ENCODE data around the gene TENM3. TPM values are rescaled to one million over a fixed set of nuclear protein-coding genes. Genes with fewer than 3 reads are reported as not detected.

Gene TENM3
- total RNA-seq, 2 experiments from 2014 or later = not detected

DNA sequence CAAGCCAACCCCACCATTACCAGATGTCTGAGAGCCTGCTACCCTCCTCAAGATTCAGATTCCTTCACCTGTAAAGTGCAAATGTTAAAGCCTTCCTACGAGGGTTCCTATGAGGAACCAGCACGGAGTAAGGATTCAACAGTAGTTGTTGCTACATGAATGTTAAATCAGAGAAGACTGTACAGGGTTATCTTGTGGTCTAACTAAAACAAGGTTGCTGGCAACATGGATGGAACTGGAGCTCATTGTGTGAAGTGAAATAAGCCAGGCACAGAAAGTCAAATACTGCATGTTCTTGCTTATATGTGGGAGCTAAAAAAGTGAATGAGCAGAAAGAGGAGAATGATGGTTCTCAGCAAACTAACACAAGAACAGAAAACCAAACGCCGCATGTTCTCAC is 435.4 kb downstream of the TENM3 start:
- intact Hi-C loops (cut with DNase I, micrococcal nuclease) = no loop called here
- ChIA-PET CTCF (no interaction called here), POLR2A (no interaction called here)
- ATAC-seq (ENCODE audit: poor library complexity) = no peak
- no peaks in the 10 kb centered on the region for H3K4me1 ChIP-seq (ENCODE audit: insufficient read depth, low read length)
- H3K27ac Mint-ChIP-seq = no peak overlapping the region
- H3K4me3 ChIP-seq (ENCODE audit: low read length) = no peak overlapping the region
- no peaks in the 10 kb centered on the region for H3K4me1 Mint-ChIP-seq (ENCODE audit: low read depth)
- H3K9me3 Mint-ChIP-seq = no peaks in the 10 kb centered on the region
- peaks cover 9% of the 10 kb centered on the region for H3K27me3 Mint-ChIP-seq
- peaks cover 0 to 3% of the 10 kb centered on the region in 2 experiments for H3K27me3 ChIP-seq (ENCODE audit: control insufficient read depth in 1 of 2, insufficient read depth in 2 of 2, low read length in 2 of 2)
- H3K36me3 ChIP-seq (ENCODE audit: insufficient read depth, low read length) = no peaks in the 10 kb centered on the region
- H3K36me3 Mint-ChIP-seq (ENCODE audit: low read depth) = no peaks in the 10 kb centered on the region
- DNase-seq = no peak
- TF ChIP-seq, protein P1, sequence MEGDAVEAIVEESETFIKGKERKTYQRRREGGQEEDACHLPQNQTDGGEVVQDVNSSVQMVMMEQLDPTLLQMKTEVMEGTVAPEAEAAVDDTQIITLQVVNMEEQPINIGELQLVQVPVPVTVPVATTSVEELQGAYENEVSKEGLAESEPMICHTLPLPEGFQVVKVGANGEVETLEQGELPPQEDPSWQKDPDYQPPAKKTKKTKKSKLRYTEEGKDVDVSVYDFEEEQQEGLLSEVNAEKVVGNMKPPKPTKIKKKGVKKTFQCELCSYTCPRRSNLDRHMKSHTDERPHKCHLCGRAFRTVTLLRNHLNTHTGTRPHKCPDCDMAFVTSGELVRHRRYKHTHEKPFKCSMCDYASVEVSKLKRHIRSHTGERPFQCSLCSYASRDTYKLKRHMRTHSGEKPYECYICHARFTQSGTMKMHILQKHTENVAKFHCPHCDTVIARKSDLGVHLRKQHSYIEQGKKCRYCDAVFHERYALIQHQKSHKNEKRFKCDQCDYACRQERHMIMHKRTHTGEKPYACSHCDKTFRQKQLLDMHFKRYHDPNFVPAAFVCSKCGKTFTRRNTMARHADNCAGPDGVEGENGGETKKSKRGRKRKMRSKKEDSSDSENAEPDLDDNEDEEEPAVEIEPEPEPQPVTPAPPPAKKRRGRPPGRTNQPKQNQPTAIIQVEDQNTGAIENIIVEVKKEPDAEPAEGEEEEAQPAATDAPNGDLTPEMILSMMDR (IDR thresholded peaks at IDR 0.05) = no peak
- no peaks in the 10 kb centered on the region for H3K9me3 ChIP-seq (ENCODE audit: control insufficient read depth in 1 of 2, insufficient read depth in 1 of 2, low read length in 2 of 2)
- no peak overlapping the region for H3K27ac ChIP-seq (ENCODE audit: low read depth in 1 of 2, low read length in 2 of 2)
- no peak overlapping the region for H3K4me3 Mint-ChIP-seq

DNA sequence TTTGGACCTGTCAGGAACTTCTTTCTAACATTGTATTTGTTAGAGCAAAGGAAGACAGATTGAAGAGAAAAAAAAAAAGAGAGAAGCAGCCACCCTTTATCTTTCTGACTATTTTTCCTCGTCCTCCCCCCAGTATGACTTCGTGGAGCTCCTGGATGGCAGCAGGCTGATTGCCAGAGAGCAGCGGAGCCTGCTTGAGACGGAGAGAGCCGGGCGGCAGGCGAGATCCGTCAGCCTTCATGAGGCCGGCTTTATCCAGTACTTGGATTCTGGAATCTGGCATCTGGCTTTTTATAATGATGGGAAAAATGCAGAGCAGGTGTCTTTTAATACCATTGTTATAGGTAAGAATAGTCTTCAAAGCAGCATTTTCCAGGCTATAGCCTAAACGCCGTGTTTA is 436.3 kb downstream of the TENM3 start:
- Mint-ChIP-seq H3K27ac (no peak overlapping the region), H3K4me1 (ENCODE audit: low read depth) (no peaks in the 10 kb centered on the region), H3K27me3 (peaks cover 9% of the 10 kb centered on the region), H3K36me3 (ENCODE audit: low read depth) (no peaks in the 10 kb centered on the region), H3K9me3 (no peaks in the 10 kb centered on the region), H3K4me3 (no peak overlapping the region)
- ATAC-seq (ENCODE audit: poor library complexity) (no peak), DNase-seq (no peak)
- H3K4me1 ChIP-seq (ENCODE audit: insufficient read depth, low read length) = no peaks in the 10 kb centered on the region
- no peak overlapping the region for H3K27ac ChIP-seq (ENCODE audit: low read depth in 1 of 2, low read length in 2 of 2)
- H3K9me3 ChIP-seq (ENCODE audit: control insufficient read depth in 1 of 2, insufficient read depth in 1 of 2, low read length in 2 of 2) = no peaks in the 10 kb centered on the region
- H3K36me3 ChIP-seq (ENCODE audit: insufficient read depth, low read length) = no peaks in the 10 kb centered on the region
- H3K4me3 ChIP-seq (ENCODE audit: low read length) = no peak overlapping the region
- intact Hi-C loops (cut with DNase I, micrococcal nuclease) = no loop called here
- peaks cover 0 to 3% of the 10 kb centered on the region in 2 experiments for H3K27me3 ChIP-seq (ENCODE audit: control insufficient read depth in 1 of 2, insufficient read depth in 2 of 2, low read length in 2 of 2)
- POLR2A ChIA-PET = no interaction called here
- TF ChIP-seq, protein P1 (IDR thresholded peaks at IDR 0.05) = no peak
- CTCF ChIA-PET = no interaction called here

DNA sequence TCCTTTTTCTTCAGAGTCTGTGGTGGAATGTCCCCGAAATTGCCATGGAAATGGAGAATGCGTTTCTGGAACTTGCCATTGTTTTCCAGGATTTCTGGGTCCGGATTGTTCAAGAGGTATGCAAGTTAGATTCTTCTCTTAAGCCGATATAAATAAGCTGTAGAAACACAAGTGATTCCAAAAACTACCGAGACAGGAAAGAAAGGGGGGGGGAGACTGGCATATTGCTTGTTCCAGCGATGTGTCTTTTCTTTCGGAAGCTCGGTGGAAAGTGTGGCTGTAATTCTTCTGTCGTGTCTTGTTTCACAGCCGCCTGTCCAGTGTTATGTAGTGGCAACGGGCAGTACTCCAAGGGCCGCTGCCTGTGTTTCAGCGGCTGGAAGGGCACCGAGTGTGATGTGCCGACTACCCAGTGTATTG is 437.0 kb downstream of the TENM3 start:
- no peaks in the 10 kb centered on the region for H3K9me3 Mint-ChIP-seq
- H3K36me3 Mint-ChIP-seq (ENCODE audit: low read depth) = no peaks in the 10 kb centered on the region
- TF ChIP-seq, protein P1 (IDR thresholded peaks at IDR 0.05) = no peak
- Histone ChIP-seq H3K27me3 (ENCODE audit: control insufficient read depth in 1 of 2, insufficient read depth in 2 of 2, low read length in 2 of 2) (peaks cover 0 to 3% of the 10 kb centered on the region in 2 experiments), H3K9me3 (ENCODE audit: control insufficient read depth in 1 of 2, insufficient read depth in 1 of 2, low read length in 2 of 2) (no peaks in the 10 kb centered on the region), H3K36me3 (ENCODE audit: insufficient read depth, low read length) (no peaks in the 10 kb centered on the region), H3K4me1 (ENCODE audit: insufficient read depth, low read length) (no peaks in the 10 kb centered on the region), H3K27ac (ENCODE audit: low read depth in 1 of 2, low read length in 2 of 2) (no peak overlapping the region), H3K4me3 (ENCODE audit: low read length) (no peak overlapping the region)
- DNase-seq (no peak), ATAC-seq (ENCODE audit: poor library complexity) (no peak)
- H3K27ac Mint-ChIP-seq = no peak overlapping the region
- peaks cover 9% of the 10 kb centered on the region for H3K27me3 Mint-ChIP-seq
- ChIA-PET POLR2A (no interaction called here), CTCF (no interaction called here)
- no peak overlapping the region for H3K4me3 Mint-ChIP-seq
- intact Hi-C loops (cut with DNase I, micrococcal nuclease) = no loop called here
- no peaks in the 10 kb centered on the region for H3K4me1 Mint-ChIP-seq (ENCODE audit: low read depth)
